ENCODE measurements around the gene RTEL1. TPM values are rescaled to one million over a fixed set of nuclear protein-coding genes. Genes with fewer than 3 reads are reported as not detected.
"Not testable (repeated sequence)": the region's sequence is repeated elsewhere in the genome, so short reads cannot be mapped to it uniquely, and the experiment has no call there.

Gene RTEL1
- total RNA-seq, 1 donor from 2014 or later = 8.0 TPM

GRCh38 chr20:63648895-63649589 lies 9.1 kb upstream of the RTEL1 start:
- no peak for DNase-seq (ENCODE audit: low read depth)

GRCh38 chr20:63650486-63650885 lies 7.6 kb upstream of the RTEL1 start:
- DNase-seq (ENCODE audit: low read depth) = not testable (repeated sequence)

- no peak for DNase-seq (ENCODE audit: low read depth)
Observed at GRCh38 chr20:63651942-63652191, 6.2 kb upstream of the RTEL1 start.

- no peak for DNase-seq (ENCODE audit: low read depth)
Observed at GRCh38 chr20:63652192-63652980, 5.7 kb upstream of the RTEL1 start.

- peak; percentile 72 for DNase-seq (ENCODE audit: low read depth)
Observed at GRCh38 chr20:63653041-63653973, 4.8 kb upstream of the RTEL1 start, which contains the start of gene STMN3. Gene STMN3 (minus strand): TSS chr20:63653424. CDS start chr20:63653345, 79 bp downstream.

GRCh38 chr20:63653974-63654668 lies 4.0 kb upstream of the RTEL1 start:
- no peak for DNase-seq (ENCODE audit: low read depth)

GRCh38 chr20:63655249-63655648 lies 2.9 kb upstream of the RTEL1 start:
- DNase-seq (ENCODE audit: low read depth) = no peak

GRCh38 chr20:63656451-63656850 lies 1.7 kb upstream of the RTEL1 start:
- no peak for DNase-seq (ENCODE audit: low read depth)

GRCh38 chr20:63657260-63657936 lies 714 bp upstream of the RTEL1 start:
- DNase-seq (ENCODE audit: low read depth) = no peak

- DNase-seq (ENCODE audit: low read depth) = peak; percentile 9
Observed at GRCh38 chr20:63658749-63659187, 656 bp downstream of the RTEL1 start.

- DNase-seq (ENCODE audit: low read depth) = peak; percentile 11
Observed at GRCh38 chr20:63659370-63659769, 1.3 kb downstream of the RTEL1 start.

- DNase-seq (ENCODE audit: low read depth) = not testable (repeated sequence)
Observed at GRCh38 chr20:63660174-63660573, 2.1 kb downstream of the RTEL1 start.

- DNase-seq (ENCODE audit: low read depth) = no peak
Observed at GRCh38 chr20:63660622-63661021, 2.5 kb downstream of the RTEL1 start.

- no peak for DNase-seq (ENCODE audit: low read depth)
Observed at GRCh38 chr20:63661108-63661507, 3.0 kb downstream of the RTEL1 start.

- DNase-seq (ENCODE audit: low read depth) = no peak
Observed at GRCh38 chr20:63661959-63662812, 4.1 kb downstream of the RTEL1 start.

- DNase-seq (ENCODE audit: low read depth) = no peak
Observed at GRCh38 chr20:63662813-63663189, 4.7 kb downstream of the RTEL1 start.

- no peak for DNase-seq (ENCODE audit: low read depth)
Observed at GRCh38 chr20:63663332-63664066, 5.4 kb downstream of the RTEL1 start.

GRCh38 chr20:63664143-63664851 lies 6.2 kb downstream of the RTEL1 start:
- DNase-seq (ENCODE audit: low read depth) = no peak
